T-helper 2 cell treated with Interferon-gamma antibody and Interleukin-4, amounts not matched to agents 5 μg/mL and 100 μg/mL, for 36 hours (primary cell): ENCODE data around the gene PLPPR3.
A peak's percentile ranks its signal among the peaks of the same experiment; 100 is the strongest.

ENCODE experiments used
- DNase-seq: peaks from one replicate; pipeline ENCODE4 v3.0.0; 2021; ENCODE audit warnings: low spot score
- H3K27ac Mint-ChIP-seq: one replicate; pipeline ENCODE4 v1.8.0; 2021; ENCODE audit warnings: mild to moderate bottlenecking, mixed read lengths
- H3K27me3 Mint-ChIP-seq: one replicate; pipeline ENCODE4 v1.8.0; 2021; ENCODE audit warnings: low read depth, mixed read lengths
- H3K36me3 Mint-ChIP-seq: one replicate; pipeline ENCODE4 v1.8.0; 2021; ENCODE audit warnings: low read depth, mixed read lengths
- H3K4me1 Mint-ChIP-seq: one replicate; pipeline ENCODE4 v1.8.0; 2021; ENCODE audit warnings: low read depth, mixed read lengths
- H3K4me3 Mint-ChIP-seq: one replicate; pipeline ENCODE4 v1.8.0; 2022; ENCODE audit warnings: mild to moderate bottlenecking, moderate library complexity, mixed read lengths
- H3K9me3 Mint-ChIP-seq: one replicate; pipeline ENCODE4 v1.8.0; 2021; ENCODE audit warnings: mixed read lengths

PLPPR3 gene

DNA sequence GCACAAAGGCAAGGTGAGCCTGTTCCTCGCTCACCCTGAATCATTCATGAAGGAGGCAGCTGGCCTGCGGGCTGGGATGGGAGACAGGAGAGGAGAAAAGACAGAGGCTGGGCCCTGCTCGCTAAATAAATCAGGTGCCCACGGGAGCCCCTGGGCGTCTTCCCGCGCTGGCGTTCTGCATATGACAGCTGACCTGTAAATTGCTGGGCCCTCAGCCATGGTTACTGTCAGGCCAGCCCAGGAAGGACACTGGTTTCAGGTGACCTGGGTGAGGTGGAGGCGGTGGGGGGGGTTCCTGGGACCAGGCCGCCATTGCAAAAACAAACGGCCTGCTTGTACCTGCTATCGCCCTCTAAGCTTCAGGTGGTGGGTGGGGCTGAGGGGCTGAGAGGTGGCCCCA is 27.9 kb downstream of the PLPPR3 start:
- H3K4me1 Mint-ChIP-seq: peaks cover 4% of the 10 kb centered on the region
- peak overlapping the region; percentile 36 for H3K27ac Mint-ChIP-seq
- H3K27me3 Mint-ChIP-seq: peaks cover 3% of the 10 kb centered on the region
- H3K4me3 Mint-ChIP-seq: no peak overlapping the region
- H3K9me3 Mint-ChIP-seq: no peaks in the 10 kb centered on the region
- DNase-seq: no peak
- peaks cover 4% of the 10 kb centered on the region for H3K36me3 Mint-ChIP-seq

DNA sequence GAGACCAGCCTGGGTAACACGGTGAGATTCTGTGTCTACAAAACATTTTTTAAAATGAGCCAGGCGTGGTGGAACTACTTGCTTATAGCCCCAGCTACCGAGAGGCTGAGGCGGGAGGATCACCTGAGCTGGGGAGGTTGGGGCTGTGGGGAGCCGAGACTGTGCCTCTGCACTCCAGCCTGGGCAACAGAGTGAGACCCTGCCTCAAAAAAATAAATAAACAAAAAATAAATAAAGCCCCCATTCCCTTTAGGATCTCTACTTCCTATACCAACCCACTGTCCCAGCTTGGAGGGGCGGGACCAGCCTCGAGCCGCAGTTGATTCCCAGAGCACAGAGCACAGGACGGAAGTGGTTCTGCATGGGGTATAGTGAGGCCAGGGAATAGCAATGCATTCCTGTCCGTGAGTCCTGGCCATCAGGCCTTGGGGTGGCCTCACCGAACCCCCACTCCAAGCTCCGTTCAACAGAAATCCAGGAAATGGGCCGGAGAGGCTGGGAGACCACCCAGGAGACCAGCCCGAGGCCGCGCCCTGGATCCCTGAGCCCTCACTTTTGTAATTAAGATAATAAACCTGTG is 29.4 kb downstream of the PLPPR3 start:
- Mint-ChIP-seq H3K27me3 (peaks cover 3% of the 10 kb centered on the region), H3K4me3 (no peak overlapping the region), H3K9me3 (no peaks in the 10 kb centered on the region), H3K4me1 (peaks cover 4% of the 10 kb centered on the region), H3K36me3 (no peaks in the 10 kb centered on the region), H3K27ac (no peak overlapping the region)
- no peak for DNase-seq

DNA sequence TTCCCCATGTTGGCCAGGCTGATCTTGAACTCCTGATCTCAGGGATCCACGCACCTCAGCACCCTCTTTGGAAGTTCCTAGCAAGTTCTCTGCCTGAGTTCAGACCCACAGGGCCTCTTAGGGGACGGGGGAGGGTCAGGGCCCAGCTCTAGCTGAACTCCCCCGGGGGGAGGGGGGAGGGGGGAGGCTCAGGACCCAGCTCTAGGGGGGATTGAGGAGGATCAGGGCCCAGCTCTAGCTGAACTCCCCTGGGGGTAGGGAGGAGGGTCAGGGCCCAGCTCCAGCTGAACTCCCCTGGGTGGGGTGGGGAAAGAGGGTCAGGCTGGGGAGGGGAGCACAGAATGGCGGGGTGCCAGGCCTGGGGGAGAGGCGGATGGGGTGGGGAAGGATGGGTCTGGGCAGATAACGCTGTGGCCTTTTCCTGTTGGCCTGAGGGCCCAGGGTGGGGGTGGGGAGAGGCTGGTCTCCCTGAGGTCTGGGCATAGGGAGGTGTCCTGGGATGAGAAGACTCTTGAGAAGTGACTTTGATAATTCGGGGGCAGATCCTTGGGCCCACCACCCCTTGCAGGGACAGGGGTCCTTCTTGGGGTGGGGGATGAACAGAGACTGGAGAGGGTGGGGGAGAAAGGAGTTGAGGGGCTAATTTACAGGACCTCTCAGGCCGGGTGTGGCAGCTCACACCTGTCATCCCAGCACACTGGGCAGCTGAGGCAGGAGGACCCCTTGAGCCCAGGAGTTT is 30.0 kb downstream of the PLPPR3 start:
- H3K4me3 Mint-ChIP-seq: no peak overlapping the region
- no peaks in the 10 kb centered on the region for H3K9me3 Mint-ChIP-seq
- peaks cover 2% of the 10 kb centered on the region for H3K4me1 Mint-ChIP-seq
- no peaks in the 10 kb centered on the region for H3K36me3 Mint-ChIP-seq
- H3K27me3 Mint-ChIP-seq: peaks cover 3% of the 10 kb centered on the region
- no peak overlapping the region for H3K27ac Mint-ChIP-seq
- no peak for DNase-seq

DNA sequence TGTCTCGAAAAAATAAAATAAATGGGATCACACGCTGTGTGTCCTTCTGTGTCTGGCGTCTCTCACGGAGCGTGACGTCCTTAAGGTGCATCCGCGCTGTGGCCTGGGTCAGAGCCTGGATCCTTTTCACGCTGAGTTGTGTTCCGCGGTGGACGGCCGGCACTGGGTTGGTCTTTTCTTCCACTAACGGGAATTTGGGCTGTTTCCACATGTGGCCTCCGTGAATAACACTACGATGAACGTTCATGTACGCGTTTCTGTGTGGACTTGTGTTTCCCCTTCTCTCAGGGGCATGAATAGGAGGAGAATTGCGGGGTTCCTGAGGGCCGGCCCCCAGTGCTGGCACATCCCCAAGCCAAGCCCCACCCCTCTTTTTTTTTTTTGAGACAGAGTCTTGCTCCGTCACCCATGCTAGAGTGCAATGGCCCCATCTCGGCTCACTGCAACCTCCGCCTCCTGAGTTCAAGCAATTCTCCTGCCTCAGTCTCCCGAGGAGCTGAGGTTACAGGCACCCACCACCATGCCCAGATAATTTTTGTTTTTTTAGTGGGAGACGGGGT is 30.7 kb downstream of the PLPPR3 start:
- no peaks in the 10 kb centered on the region for H3K9me3 Mint-ChIP-seq
- no peak for DNase-seq
- H3K4me3 Mint-ChIP-seq: no peak overlapping the region
- no peak overlapping the region for H3K27ac Mint-ChIP-seq
- no peaks in the 10 kb centered on the region for H3K36me3 Mint-ChIP-seq
- peaks cover 3% of the 10 kb centered on the region for H3K27me3 Mint-ChIP-seq
- no peaks in the 10 kb centered on the region for H3K4me1 Mint-ChIP-seq

DNA sequence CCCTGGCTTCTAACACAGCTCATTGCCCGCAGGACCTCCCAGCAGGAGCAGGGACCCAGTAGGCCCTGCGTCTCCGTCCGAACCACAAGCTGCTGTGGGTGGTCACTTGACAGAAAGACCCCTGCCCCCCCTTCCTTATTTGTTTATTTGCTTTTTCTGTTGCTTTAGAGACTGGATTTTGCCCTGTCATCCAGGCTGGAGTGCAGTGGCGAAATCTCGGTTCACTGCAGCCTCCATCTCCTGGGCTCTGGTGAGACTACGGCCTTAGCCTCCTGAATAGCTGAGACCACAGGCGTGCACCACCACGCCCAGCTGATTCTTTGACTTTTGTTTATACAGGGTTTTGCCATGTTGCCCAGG is 32.1 kb downstream of the PLPPR3 start:
- H3K27me3 Mint-ChIP-seq: peaks cover 3% of the 10 kb centered on the region
- H3K36me3 Mint-ChIP-seq: no peaks in the 10 kb centered on the region
- no peak overlapping the region for H3K4me3 Mint-ChIP-seq
- no peak for DNase-seq
- H3K9me3 Mint-ChIP-seq: no peaks in the 10 kb centered on the region
- H3K27ac Mint-ChIP-seq: no peak overlapping the region
- H3K4me1 Mint-ChIP-seq: no peaks in the 10 kb centered on the region

DNA sequence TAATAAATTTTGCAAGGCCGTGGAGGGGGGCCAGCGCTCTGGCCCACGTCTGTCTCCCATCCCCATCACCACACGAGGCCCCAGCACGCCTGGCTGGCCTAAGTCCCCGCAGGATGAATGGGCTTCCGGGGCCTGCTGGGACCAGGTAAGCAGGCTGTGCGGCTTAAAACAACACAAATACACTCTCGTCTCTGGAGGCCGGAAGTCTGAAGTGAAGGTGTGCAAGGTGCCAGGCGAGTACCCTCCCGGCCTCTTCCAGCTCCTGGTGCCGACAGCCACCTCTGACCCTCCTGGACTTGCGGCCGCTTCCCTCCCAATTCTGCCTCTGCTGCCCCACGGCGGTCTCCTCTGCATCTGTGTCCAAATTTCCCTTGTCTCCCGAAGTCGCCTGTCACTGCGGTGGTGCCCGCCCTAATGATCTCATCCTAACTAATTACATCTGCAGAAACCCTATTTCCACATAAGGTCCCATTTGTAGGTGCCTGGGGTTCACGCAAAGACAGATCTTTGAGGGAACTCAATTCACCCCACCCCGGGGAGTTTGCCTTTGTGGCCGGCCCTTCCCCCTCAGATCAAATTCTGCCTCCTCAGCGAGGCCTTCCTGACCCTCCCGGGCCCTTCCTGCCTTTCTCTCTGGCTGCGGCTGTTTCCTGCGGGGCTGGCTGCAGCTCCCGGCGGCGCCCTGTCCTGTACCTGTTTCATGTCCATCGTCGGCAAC is 32.6 kb downstream of the PLPPR3 start:
- Mint-ChIP-seq H3K9me3 (no peaks in the 10 kb centered on the region), H3K36me3 (no peaks in the 10 kb centered on the region), H3K27me3 (peaks cover 3% of the 10 kb centered on the region), H3K27ac (peak overlapping the region; percentile 50), H3K4me3 (no peak overlapping the region), H3K4me1 (no peaks in the 10 kb centered on the region)
- DNase-seq: no peak

DNA sequence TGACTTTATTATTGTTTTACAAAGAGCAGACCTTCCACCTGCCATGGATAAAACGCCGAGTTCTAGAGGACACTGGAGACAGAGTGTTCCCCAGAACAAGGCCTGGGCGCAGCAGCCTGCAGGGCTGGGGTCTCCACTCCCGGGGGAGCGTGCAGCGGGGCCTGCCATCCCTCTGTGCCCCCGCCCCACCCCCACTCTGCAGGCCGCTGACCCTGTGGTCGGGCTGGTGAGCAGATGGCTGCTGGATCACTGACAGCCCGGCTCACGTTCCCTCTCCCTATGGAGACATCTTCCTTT is 33.1 kb downstream of the PLPPR3 start:
- Mint-ChIP-seq H3K27ac (no peak overlapping the region), H3K4me3 (no peak overlapping the region), H3K4me1 (no peaks in the 10 kb centered on the region), H3K36me3 (no peaks in the 10 kb centered on the region), H3K27me3 (peaks cover 3% of the 10 kb centered on the region), H3K9me3 (no peaks in the 10 kb centered on the region)
- no peak for DNase-seq

DNA sequence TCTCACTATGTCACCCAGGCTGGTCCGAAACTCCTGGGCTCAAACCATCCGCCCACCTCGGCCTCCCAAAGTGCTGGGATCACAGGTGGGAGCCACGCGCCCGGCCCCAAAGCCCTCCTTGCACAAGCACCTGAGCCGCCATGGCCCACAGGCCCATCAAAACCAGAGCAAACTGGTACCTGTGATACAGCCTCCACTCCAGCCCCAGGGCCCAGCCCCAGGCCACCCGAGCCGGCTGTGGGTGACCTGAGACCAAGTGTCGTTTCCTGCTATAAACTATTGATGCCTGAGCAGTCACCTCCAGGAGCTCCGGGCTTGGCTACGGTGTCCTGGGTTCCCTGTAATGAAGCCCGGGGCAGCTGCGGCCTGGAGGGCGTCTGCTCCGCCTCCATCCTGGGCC is 34.2 kb downstream of the PLPPR3 start:
- H3K4me3 Mint-ChIP-seq: no peak overlapping the region
- no peaks in the 10 kb centered on the region for H3K9me3 Mint-ChIP-seq
- DNase-seq: no peak
- H3K27ac Mint-ChIP-seq: no peak overlapping the region
- H3K27me3 Mint-ChIP-seq: peaks cover 3% of the 10 kb centered on the region
- no peaks in the 10 kb centered on the region for H3K4me1 Mint-ChIP-seq
- H3K36me3 Mint-ChIP-seq: no peaks in the 10 kb centered on the region

DNA sequence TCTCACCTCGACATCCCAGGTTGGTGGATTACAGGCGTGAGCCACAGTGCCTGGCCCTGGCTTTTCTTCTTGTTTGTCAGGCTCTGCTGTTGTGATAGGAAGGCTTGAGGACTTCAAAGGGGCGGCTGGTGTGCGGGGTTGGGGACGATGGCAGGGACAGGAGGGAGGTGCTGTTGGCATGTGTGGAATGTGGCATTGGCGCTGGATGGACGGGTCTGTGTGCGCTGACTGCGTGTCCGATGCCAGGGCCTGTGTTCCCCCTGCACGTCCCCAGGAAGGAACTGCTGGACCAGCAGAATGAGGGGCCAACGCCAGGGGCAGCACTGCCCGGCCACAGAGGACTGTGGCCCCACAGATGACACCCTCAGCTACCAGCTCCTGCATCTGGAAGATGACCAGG is 37.2 kb downstream of the PLPPR3 start:
- Mint-ChIP-seq H3K27me3 (peaks cover 3% of the 10 kb centered on the region), H3K36me3 (no peaks in the 10 kb centered on the region), H3K27ac (no peak overlapping the region), H3K4me3 (no peak overlapping the region), H3K9me3 (no peaks in the 10 kb centered on the region), H3K4me1 (no peaks in the 10 kb centered on the region)
- DNase-seq: no peak

DNA sequence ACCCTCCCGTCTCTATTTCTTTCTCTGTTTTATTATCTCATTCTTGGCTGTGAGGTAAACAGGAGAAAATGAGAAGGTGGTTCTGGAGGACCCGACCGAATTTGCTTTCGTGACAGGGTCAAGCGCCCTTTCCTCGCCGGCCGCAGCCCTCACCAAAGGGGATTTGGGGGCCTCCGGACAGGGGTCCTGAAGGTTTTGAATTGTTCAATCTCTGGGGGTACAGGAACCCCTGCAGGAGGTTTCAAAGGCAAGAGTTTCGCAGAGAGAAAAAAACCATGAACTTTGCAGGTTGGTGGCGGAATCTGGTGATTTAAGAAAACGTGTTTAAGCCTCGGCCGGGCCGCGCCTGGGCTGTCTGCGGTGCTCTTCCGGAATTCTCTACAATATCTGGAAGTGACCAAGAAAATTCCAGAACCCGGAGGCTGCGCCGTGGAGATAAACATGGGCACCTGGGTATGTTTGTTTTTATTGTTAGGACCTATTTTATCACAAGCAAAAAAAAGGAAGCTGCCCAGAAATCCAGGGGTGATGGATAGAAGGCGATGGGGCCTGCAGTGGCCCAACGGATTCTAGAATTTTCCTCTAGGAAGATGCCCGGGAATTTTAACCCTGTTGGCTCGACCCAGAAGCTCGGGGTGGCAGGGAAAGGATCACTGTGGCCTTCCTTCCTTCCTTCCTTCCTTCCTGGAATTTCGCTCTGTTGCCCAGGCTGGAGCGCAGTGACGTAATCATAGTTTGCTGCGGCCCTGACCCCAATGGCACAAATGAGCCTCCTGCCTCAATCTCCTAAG is 38.7 kb downstream of the PLPPR3 start:
- DNase-seq: no peak
- Mint-ChIP-seq H3K27me3 (no peaks in the 10 kb centered on the region), H3K36me3 (no peaks in the 10 kb centered on the region), H3K4me3 (no peak overlapping the region), H3K4me1 (no peaks in the 10 kb centered on the region), H3K27ac (no peak overlapping the region), H3K9me3 (no peaks in the 10 kb centered on the region)

DNA sequence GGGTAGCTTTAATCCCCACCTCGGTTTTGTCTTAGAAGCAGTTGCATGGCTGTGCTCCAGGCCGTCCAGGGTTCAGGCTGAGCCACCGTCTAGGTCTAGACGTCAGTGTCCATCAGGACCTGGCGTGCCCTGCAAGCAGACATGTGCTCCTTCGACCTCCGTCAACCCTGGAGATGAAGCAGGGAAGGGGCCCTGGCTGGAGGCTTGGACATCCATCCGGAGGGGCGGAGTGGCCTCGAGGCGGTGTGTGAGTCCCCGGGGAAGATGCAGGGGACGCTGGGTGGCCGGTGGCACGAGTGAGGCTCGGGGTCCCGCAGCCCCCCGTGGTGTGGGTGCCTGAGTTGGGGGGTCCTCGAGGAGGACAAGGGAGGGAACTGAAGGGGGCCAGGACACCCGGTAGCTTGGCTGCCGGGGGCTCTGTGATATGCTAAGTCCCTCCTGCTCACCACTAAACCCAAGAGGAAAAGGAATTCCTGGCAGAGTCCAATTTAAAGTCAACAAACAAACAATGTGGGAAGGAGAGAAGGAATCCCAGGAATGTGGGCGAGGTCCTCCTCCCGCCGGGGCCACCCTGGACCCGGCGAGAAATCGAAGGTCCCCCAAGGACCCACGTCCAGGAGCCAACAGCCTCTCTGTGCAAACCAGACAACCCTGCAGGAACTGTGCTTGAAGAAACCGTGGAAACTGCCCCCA is 39.4 kb downstream of the PLPPR3 start:
- H3K36me3 Mint-ChIP-seq: no peaks in the 10 kb centered on the region
- DNase-seq: no peak
- no peak overlapping the region for H3K27ac Mint-ChIP-seq
- H3K9me3 Mint-ChIP-seq: no peaks in the 10 kb centered on the region
- H3K4me3 Mint-ChIP-seq: no peak overlapping the region
- H3K27me3 Mint-ChIP-seq: no peaks in the 10 kb centered on the region
- no peaks in the 10 kb centered on the region for H3K4me1 Mint-ChIP-seq

DNA sequence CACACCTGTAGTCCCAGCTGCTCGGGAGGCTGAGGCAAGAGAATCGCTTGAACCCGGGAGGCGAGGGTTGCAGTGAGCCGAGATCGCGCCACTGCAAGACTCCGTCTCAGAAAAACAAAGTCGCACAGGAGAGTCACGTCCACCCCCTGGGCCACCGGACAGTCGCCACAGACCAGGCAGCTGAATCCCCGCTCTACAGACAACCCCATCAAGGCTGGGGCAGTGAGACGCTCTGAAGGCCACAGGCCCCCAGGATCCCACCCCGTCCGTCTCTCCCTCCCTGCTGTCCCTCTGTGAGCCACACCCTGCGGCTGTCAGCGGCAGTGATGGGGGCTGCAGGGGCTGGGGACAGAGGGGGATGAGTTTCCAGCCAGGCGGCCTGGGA is 40.0 kb downstream of the PLPPR3 start:
- Mint-ChIP-seq H3K36me3 (no peaks in the 10 kb centered on the region), H3K27ac (no peak overlapping the region), H3K27me3 (no peaks in the 10 kb centered on the region), H3K9me3 (no peaks in the 10 kb centered on the region), H3K4me1 (no peaks in the 10 kb centered on the region), H3K4me3 (no peak overlapping the region)
- DNase-seq: no peak

DNA sequence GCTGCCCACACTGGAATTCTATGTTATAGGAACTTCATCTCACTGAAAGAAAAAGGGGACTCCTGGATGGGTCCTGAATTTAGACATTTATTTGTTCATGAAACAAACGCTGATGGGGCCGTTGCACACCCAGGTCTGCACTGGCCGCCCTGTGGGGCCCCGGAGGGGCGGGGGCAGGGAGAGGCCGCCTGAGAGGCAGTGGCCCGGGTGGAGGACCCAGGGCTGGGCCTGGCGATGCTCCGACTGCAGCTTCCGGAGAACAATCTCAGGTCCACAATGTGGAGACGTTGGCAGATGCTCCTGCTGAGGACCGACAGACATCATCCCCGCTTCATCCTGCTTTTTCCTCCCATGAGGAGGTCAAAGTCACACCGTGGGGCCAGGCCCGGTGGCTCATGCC is 40.8 kb downstream of the PLPPR3 start:
- no peak overlapping the region for H3K4me3 Mint-ChIP-seq
- no peak overlapping the region for H3K27ac Mint-ChIP-seq
- no peaks in the 10 kb centered on the region for H3K4me1 Mint-ChIP-seq
- no peak for DNase-seq
- no peaks in the 10 kb centered on the region for H3K9me3 Mint-ChIP-seq
- H3K27me3 Mint-ChIP-seq: no peaks in the 10 kb centered on the region
- no peaks in the 10 kb centered on the region for H3K36me3 Mint-ChIP-seq
